Measurements from ENCODE around the gene OLFML2A.

OLFML2A gene

DNA sequence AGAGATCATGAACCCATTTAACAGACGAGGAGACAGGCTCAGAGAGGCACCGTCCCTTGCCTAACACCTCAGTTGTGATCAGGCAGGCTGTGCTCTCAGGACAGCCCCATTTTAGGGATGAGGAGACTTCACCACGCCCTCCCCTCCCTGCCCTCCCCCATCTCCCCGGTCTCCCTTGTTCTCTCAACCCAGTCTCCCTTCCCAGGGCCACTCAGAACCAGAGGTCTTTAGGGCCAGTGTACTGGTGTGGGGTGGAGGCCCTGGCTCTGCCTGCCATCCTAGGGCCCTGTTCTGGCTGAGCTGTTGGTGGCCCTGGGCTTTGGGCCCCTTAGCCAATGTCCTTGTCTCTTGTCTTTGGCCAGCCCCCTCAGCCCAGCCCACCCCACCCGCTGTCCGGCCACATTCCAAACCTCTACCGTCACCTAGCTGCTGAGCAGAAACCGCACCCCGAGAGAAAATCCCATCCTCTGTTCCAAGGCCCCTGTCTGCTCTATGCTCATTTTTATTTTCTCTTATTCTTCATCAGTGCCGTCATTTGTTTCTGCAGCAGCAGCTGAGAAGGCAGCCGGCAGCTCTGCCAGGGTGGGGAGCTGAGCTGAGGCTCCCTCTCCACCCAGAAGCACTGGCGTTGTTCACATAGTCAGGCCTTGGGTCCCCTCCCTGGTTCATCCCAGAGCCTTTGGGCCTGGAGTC is 33.9 kb downstream of the OLFML2A start:
- Histone ChIP-seq H3K9ac (ENCODE audit: low read length) (no peak overlapping the region), H3K9me2 (replicated peaks; ENCODE audit: insufficient read depth, low read length) (no peaks in the 10 kb centered on the region), H4K20me1 (ENCODE audit: low read depth, low read length) (no peaks in the 10 kb centered on the region), H3K27me3 (ENCODE audit: low read length) (no peaks in the 10 kb centered on the region), H3K9me3 (ENCODE audit: insufficient read depth, low read length) (no peaks in the 10 kb centered on the region), H3K4me2 (ENCODE audit: low read depth, low read length, poor library complexity, severe bottlenecking) (no peak overlapping the region), H3K4me3 (ENCODE audit: insufficient read depth, low read length, poor library complexity, severe bottlenecking) (no peak overlapping the region), H3K27ac (ENCODE audit: low read depth, low read length) (no peak overlapping the region), H2AFZ (ENCODE audit: low read depth, low read length, severe bottlenecking) (no peak overlapping the region), H3K79me2 (ENCODE audit: insufficient read depth, low read length) (no peaks in the 10 kb centered on the region), H3F3A (ENCODE audit: insufficient read depth) (no peaks in the 10 kb centered on the region), H3K36me3 (ENCODE audit: low read length) (no peaks in the 10 kb centered on the region)
- TF ChIP-seq EZH2phosphoT487 (conservative IDR thresholded peaks at IDR 0.05; ENCODE audit: low read length), result no peak
- TF ChIP-seq, protein P1, sequence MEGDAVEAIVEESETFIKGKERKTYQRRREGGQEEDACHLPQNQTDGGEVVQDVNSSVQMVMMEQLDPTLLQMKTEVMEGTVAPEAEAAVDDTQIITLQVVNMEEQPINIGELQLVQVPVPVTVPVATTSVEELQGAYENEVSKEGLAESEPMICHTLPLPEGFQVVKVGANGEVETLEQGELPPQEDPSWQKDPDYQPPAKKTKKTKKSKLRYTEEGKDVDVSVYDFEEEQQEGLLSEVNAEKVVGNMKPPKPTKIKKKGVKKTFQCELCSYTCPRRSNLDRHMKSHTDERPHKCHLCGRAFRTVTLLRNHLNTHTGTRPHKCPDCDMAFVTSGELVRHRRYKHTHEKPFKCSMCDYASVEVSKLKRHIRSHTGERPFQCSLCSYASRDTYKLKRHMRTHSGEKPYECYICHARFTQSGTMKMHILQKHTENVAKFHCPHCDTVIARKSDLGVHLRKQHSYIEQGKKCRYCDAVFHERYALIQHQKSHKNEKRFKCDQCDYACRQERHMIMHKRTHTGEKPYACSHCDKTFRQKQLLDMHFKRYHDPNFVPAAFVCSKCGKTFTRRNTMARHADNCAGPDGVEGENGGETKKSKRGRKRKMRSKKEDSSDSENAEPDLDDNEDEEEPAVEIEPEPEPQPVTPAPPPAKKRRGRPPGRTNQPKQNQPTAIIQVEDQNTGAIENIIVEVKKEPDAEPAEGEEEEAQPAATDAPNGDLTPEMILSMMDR (IDR thresholded peaks at IDR 0.05; ENCODE audit: insufficient read depth, low read length, poor library complexity, severe bottlenecking), result no peak

DNA sequence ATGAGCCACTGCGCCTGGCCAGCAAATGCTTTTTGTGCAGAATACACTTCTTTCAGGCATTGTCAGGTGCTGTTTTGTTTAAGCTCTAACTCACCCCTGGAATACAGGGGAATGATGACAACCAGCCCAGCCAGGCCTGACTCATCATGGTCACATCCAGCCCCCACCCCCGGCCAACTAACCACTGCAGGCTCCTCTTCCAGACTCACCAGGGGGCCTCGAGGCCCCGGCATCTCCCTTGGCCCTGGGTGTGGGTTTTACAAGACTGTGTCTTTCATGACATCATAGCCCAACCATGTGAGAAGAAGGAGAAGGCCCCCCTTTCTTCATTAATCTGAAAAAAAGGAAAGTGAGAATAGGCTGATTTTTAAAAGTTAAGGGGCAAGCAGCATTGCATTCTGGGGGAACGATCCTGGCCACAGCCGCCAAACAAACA is 35.5 kb downstream of the OLFML2A start:
- H3F3A ChIP-seq (ENCODE audit: insufficient read depth), result no peaks in the 10 kb centered on the region
- no peaks in the 10 kb centered on the region for H4K20me1 ChIP-seq (ENCODE audit: low read depth, low read length)
- no peak overlapping the region for H3K27ac ChIP-seq (ENCODE audit: low read depth, low read length)
- no peaks in the 10 kb centered on the region for H3K9me3 ChIP-seq (ENCODE audit: insufficient read depth, low read length)
- H3K27me3 ChIP-seq (ENCODE audit: low read length), result no peaks in the 10 kb centered on the region
- H3K9me2 ChIP-seq (replicated peaks; ENCODE audit: insufficient read depth, low read length), result no peaks in the 10 kb centered on the region
- TF ChIP-seq, protein P1 (IDR thresholded peaks at IDR 0.05; ENCODE audit: insufficient read depth, low read length, poor library complexity, severe bottlenecking), result no peak
- no peak for TF ChIP-seq EZH2phosphoT487 (conservative IDR thresholded peaks at IDR 0.05; ENCODE audit: low read length)
- H2AFZ ChIP-seq (ENCODE audit: low read depth, low read length, severe bottlenecking), result no peak overlapping the region
- no peak overlapping the region for H3K4me3 ChIP-seq (ENCODE audit: insufficient read depth, low read length, poor library complexity, severe bottlenecking)
- no peak overlapping the region for H3K4me2 ChIP-seq (ENCODE audit: low read depth, low read length, poor library complexity, severe bottlenecking)
- no peaks in the 10 kb centered on the region for H3K79me2 ChIP-seq (ENCODE audit: insufficient read depth, low read length)
- no peaks in the 10 kb centered on the region for H3K36me3 ChIP-seq (ENCODE audit: low read length)
- no peak overlapping the region for H3K9ac ChIP-seq (ENCODE audit: low read length)

DNA sequence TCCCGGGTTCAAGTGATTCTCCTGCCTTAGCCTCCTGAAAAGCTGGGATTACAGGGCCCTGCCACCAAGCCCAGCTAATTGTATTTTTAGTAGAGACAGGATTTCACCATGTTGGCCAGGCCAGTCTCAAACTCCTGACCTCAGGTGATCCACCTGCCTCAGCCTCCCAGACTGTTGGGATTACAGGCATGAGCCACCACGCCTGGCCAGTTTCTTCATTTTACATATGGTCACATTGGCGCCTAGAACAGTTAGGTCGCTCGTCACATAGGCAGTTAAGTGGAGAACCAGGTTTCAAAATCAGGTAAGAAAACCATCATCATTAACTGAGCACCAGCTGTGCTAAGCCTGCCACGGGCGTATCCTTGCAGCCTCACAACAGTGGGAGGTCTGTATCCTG is 36.1 kb downstream of the OLFML2A start:
- no peak overlapping the region for H3K9ac ChIP-seq (ENCODE audit: low read length)
- H3K9me2 ChIP-seq (replicated peaks; ENCODE audit: insufficient read depth, low read length), result no peaks in the 10 kb centered on the region
- H2AFZ ChIP-seq (ENCODE audit: low read depth, low read length, severe bottlenecking), result no peak overlapping the region
- H3K4me2 ChIP-seq (ENCODE audit: low read depth, low read length, poor library complexity, severe bottlenecking), result no peak overlapping the region
- no peak overlapping the region for H3K27ac ChIP-seq (ENCODE audit: low read depth, low read length)
- H3K4me3 ChIP-seq (ENCODE audit: insufficient read depth, low read length, poor library complexity, severe bottlenecking), result no peak overlapping the region
- no peaks in the 10 kb centered on the region for H3F3A ChIP-seq (ENCODE audit: insufficient read depth)
- no peaks in the 10 kb centered on the region for H3K27me3 ChIP-seq (ENCODE audit: low read length)
- no peaks in the 10 kb centered on the region for H4K20me1 ChIP-seq (ENCODE audit: low read depth, low read length)
- no peaks in the 10 kb centered on the region for H3K36me3 ChIP-seq (ENCODE audit: low read length)
- no peaks in the 10 kb centered on the region for H3K9me3 ChIP-seq (ENCODE audit: insufficient read depth, low read length)
- no peaks in the 10 kb centered on the region for H3K79me2 ChIP-seq (ENCODE audit: insufficient read depth, low read length)
- TF ChIP-seq EZH2phosphoT487 (conservative IDR thresholded peaks at IDR 0.05; ENCODE audit: low read length), result no peak
- TF ChIP-seq, protein P1 (IDR thresholded peaks at IDR 0.05; ENCODE audit: insufficient read depth, low read length, poor library complexity, severe bottlenecking), result no peak
